Common myeloid progenitor, CD34-positive (primary cell): ENCODE data around the gene PAPPA2.

Source experiments
- CTCF ChIA-PET: fragments of 350-600 bp; sonication (Branson Sonifier 250); formaldehyde crosslinking; loops from one replicate; lab custom pipeline; 2021; ENCODE audit warnings: antibody characterized with exemption; lab: Charles Lee
- POLR2A ChIA-PET: fragments of 350-600 bp; sonication (Branson Sonifier 250); formaldehyde crosslinking; loops from one replicate; lab custom pipeline; 2021; ENCODE audit warnings: antibody characterized with exemption; lab: Charles Lee
- DNase-seq, 3 donors: peaks; one replicate each; pipeline versions ENCODE4 v3.0.0 to v3.0.0-alpha.2; 2013
- H3K27ac ChIP-seq, 2 experiments: 1 replicate in 1 of 2; 2 replicates in 1 of 2; pipeline ENCODE4 v1.7.0; 2013; ENCODE audit warnings: inconsistent platforms in 2 of 2, low read length in 2 of 2, mild to moderate bottlenecking in 2 of 2, low read depth in 1 of 2, moderate library complexity in 1 of 2; ENCODE audit not compliant: severe bottlenecking in 2 of 2, insufficient read depth in 1 of 2, poor library complexity in 1 of 2
- H3K27me3 ChIP-seq, 5 experiments: replicated peaks in 2 of 5; 1 replicate in 3 of 5; 2 replicates in 2 of 5; pipeline versions ENCODE4 v1.6.1 to v1.7.0; 2013; ENCODE audit warnings: low read length in 4 of 5, mild to moderate bottlenecking in 2 of 5, moderate library complexity in 2 of 5, inconsistent platforms in 1 of 5; ENCODE audit not compliant: insufficient read depth in 5 of 5, control insufficient read depth in 4 of 5
- H3K36me3 ChIP-seq, 4 experiments: 1 replicate in 2 of 4; 2 replicates in 2 of 4; pipeline versions ENCODE4 v1.6.1 to v1.7.0; 2013; ENCODE audit warnings: low read length in 3 of 4, control low read depth in 1 of 4, mild to moderate bottlenecking in 1 of 4; ENCODE audit not compliant: control insufficient read depth in 4 of 4, insufficient read depth in 4 of 4
- H3K4me1 ChIP-seq, 4 experiments: 1 replicate in 3 of 4; 2 replicates in 1 of 4; pipeline versions ENCODE4 v1.6.1 to v1.7.1; 2013; ENCODE audit warnings: low read length in 3 of 4, mild to moderate bottlenecking in 3 of 4, control low read depth in 1 of 4, inconsistent platforms in 1 of 4, moderate library complexity in 1 of 4; ENCODE audit not compliant: control insufficient read depth in 4 of 4, insufficient read depth in 4 of 4; ENCODE audit errors: control extremely low read depth in 1 of 4
- H3K4me3 ChIP-seq, 7 experiments: 1 replicate in 4 of 7; 2 replicates in 3 of 7; pipeline versions ENCODE4 v1.5.1 to v1.7.0; 2013; ENCODE audit warnings: mild to moderate bottlenecking in 7 of 7, low read length in 6 of 7, moderate library complexity in 6 of 7, inconsistent platforms in 2 of 7, low read depth in 2 of 7, control low read depth in 1 of 7; ENCODE audit not compliant: insufficient read depth in 4 of 7, control insufficient read depth in 1 of 7; ENCODE audit errors: extremely low read depth in 1 of 7
- H3K9me3 ChIP-seq, 5 experiments: 1 replicate in 4 of 5; 2 replicates in 1 of 5; pipeline versions ENCODE4 v1.6.1 to v1.7.1; 2013; ENCODE audit warnings: low read length in 4 of 5, mild to moderate bottlenecking in 2 of 5, inconsistent platforms in 1 of 5, low read depth in 1 of 5, moderate library complexity in 1 of 5; ENCODE audit not compliant: control insufficient read depth in 4 of 5, insufficient read depth in 2 of 5; ENCODE audit errors: control extremely low read depth in 1 of 5
- WGBS: methylation state at CpG from one replicate; pipeline ENCODE4 v1.1.5; 2013; ENCODE audit not compliant: insufficient coverage; 5-methylcytosine and 5-hydroxymethylcytosine counted together

Gene PAPPA2

GRCh38 chr1:176768532-176768931, 305.6 kb downstream of the PAPPA2 start:
- DNase-seq = no peak
- H3K27me3 ChIP-seq = peaks cover 0 to 3% (median 0%) of the 10 kb centered on the region in 5 experiments
- no peaks in the 10 kb centered on the region for H3K9me3 ChIP-seq
- POLR2A ChIA-PET = no interaction called here
- no peaks in the 10 kb centered on the region for H3K36me3 ChIP-seq
- CTCF ChIA-PET = no interaction called here
- WGBS = 83% methylated on average over 1 of the region's 4 CpGs
- no peak overlapping the region for H3K27ac ChIP-seq
- no peaks in the 10 kb centered on the region for H3K4me1 ChIP-seq
- no peak overlapping the region for H3K4me3 ChIP-seq

- no peak overlapping the region for H3K27ac ChIP-seq
- peaks cover 0 to 3% (median 0%) of the 10 kb centered on the region in 5 experiments for H3K27me3 ChIP-seq
- ChIA-PET CTCF (no interaction called here), POLR2A (no interaction called here)
- H3K4me1 ChIP-seq = no peaks in the 10 kb centered on the region
- 100% methylated on average over 1 of the region's 2 CpGs for WGBS
- no peak for DNase-seq
- no peaks in the 10 kb centered on the region for H3K36me3 ChIP-seq
- H3K9me3 ChIP-seq = no peaks in the 10 kb centered on the region
- H3K4me3 ChIP-seq = no peak overlapping the region
These were observed 307.1 kb downstream of the PAPPA2 start for GRCh38 chr1:176770066-176770465.

- ChIA-PET POLR2A (no interaction called here), CTCF (no interaction called here)
- 86% methylated on average over 1 of the region's 4 CpGs for WGBS
These were observed 310.1 kb downstream of the PAPPA2 start for GRCh38 chr1:176773038-176773437.

GRCh38 chr1:176774224-176774623, 311.2 kb downstream of the PAPPA2 start:
- CTCF ChIA-PET = no interaction called here
- 75% methylated on average over 4 of the region's 4 CpGs for WGBS
- H3K27ac ChIP-seq = no peak overlapping the region
- no peak overlapping the region for H3K4me3 ChIP-seq
- POLR2A ChIA-PET = no interaction called here
- no peaks in the 10 kb centered on the region for H3K27me3 ChIP-seq
- DNase-seq = no peak
- H3K36me3 ChIP-seq = no peaks in the 10 kb centered on the region
- no peaks in the 10 kb centered on the region for H3K9me3 ChIP-seq
- H3K4me1 ChIP-seq = no peaks in the 10 kb centered on the region

More at GRCh38 chr1:176773038-176773437, 310.1 kb downstream of the PAPPA2 start:
- H3K27ac ChIP-seq = no peak overlapping the region
- no peaks in the 10 kb centered on the region for H3K36me3 ChIP-seq
- no peak overlapping the region for H3K4me3 ChIP-seq
- no peak for DNase-seq
- H3K9me3 ChIP-seq = no peaks in the 10 kb centered on the region
- no peaks in the 10 kb centered on the region for H3K4me1 ChIP-seq
- H3K27me3 ChIP-seq = no peaks in the 10 kb centered on the region

GRCh38 chr1:176775378-176775777, 312.4 kb downstream of the PAPPA2 start:
- WGBS = 94% methylated on average over 2 of the region's 3 CpGs
- Histone ChIP-seq H3K36me3 (no peaks in the 10 kb centered on the region), H3K4me1 (no peaks in the 10 kb centered on the region), H3K9me3 (no peaks in the 10 kb centered on the region), H3K4me3 (no peak overlapping the region), H3K27me3 (no peaks in the 10 kb centered on the region), H3K27ac (no peak overlapping the region)
- POLR2A ChIA-PET = no interaction called here
- DNase-seq = no peak
- CTCF ChIA-PET = no interaction called here

GRCh38 chr1:176775996-176776395, 313.0 kb downstream of the PAPPA2 start:
- ChIA-PET CTCF (no interaction called here), POLR2A (no interaction called here)
- Histone ChIP-seq H3K9me3 (no peaks in the 10 kb centered on the region), H3K27ac (no peak overlapping the region), H3K27me3 (no peaks in the 10 kb centered on the region), H3K4me3 (no peak overlapping the region), H3K36me3 (no peaks in the 10 kb centered on the region), H3K4me1 (no peaks in the 10 kb centered on the region)
- WGBS = no CpG with 5 or more reads among the region's 3 CpGs
- DNase-seq = no peak

- Histone ChIP-seq H3K9me3 (no peaks in the 10 kb centered on the region), H3K27me3 (no peaks in the 10 kb centered on the region), H3K4me1 (no peaks in the 10 kb centered on the region), H3K36me3 (no peaks in the 10 kb centered on the region), H3K4me3 (no peak overlapping the region), H3K27ac (no peak overlapping the region)
- ChIA-PET CTCF (no interaction called here), POLR2A (no interaction called here)
- no peak for DNase-seq
- WGBS = no CpG with 5 or more reads among the region's 1 CpG
These were observed 315.1 kb downstream of the PAPPA2 start for GRCh38 chr1:176778056-176778455.
